HG03457 (cell line): ENCODE measurements around the gene MSANTD4.
"Not testable (repeated sequence)": the region's sequence is repeated elsewhere in the genome, so short reads cannot be mapped to it uniquely, and the experiment has no call there.

ENCODE experiments used
- ATAC-seq: cut with Tn5 transposase; IDR thresholded peaks from one replicate; pipeline ENCODE4 v1.9.1; 2021; ENCODE audit warnings: moderate number of reproducible peaks; ENCODE audit not compliant: unreplicated experiment

The MSANTD4 gene

GRCh38 chr11:106021967-106022794 lies at the start of gene MSANTD4:
Gene MSANTD4, minus strand, starts transcription at chr11:106022240. Its CDS starts 11,323 bp downstream, at chr11:106010917.
- ATAC-seq: peak; percentile 99

DNA sequence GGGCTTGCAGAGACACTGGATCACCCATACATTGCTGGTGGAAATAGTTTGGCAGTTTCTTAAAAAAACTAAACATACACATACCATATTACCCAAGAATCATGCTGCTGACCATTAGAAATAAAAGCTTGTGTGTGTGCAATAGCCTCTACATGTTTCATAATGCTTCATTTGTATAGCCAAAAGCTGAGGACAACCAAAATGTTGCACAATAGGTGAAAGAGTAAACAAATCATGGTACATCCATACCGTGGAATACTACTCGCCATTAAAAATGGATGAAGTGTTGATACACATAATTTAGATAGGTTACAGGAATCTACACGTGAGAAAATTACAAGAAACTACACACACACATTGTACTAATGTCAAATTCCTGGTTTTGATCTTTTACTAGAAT lies 48.6 kb upstream of the MSANTD4 start:
- no peak for ATAC-seq

GRCh38 chr11:106063009-106063408 lies 41.0 kb upstream of the MSANTD4 start:
- no peak for ATAC-seq

GRCh38 chr11:106061954-106062949 lies 40.2 kb upstream of the MSANTD4 start:
- no peak for ATAC-seq

GRCh38 chr11:106061249-106061784 lies 39.3 kb upstream of the MSANTD4 start:
- no peak for ATAC-seq

DNA sequence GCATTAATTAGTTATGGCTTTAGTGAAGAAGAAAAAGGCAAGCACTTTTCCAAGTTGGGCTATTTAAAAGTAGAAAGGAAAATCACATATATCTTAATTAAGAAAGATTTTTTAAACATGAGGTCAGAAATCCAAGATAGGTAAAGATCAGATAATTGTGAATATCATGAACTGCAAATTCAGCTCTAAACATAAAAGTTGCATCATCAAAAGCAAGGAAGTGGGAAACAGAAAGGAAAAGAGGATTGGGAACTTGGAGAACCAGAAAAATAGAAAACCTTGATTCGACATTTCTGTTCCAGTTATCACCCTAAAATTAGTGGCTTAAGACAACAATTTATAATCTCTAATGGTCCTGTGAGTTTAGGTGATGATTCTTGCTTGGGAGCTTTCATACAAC lies 37.6 kb upstream of the MSANTD4 start:
- ATAC-seq: no peak

GRCh38 chr11:106058377-106058776 lies 36.3 kb upstream of the MSANTD4 start:
- not testable (repeated sequence) for ATAC-seq

DNA sequence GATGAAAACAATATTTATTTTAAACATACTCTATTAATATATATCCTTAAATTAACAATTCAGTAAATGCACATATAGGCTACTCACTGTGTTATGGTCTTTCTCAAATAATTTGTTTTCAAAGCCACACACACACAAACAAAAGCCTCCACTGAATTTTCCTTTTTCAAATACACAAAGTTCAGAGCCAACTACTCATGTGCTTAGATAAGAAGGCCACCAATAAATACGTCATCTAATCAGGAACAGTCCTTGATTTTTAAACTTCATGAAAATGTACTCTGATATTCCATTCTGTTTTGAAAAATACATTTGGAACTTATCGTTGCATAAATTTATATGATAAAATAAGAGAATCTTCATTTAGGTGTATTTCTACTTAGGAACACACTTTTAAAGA lies 29.1 kb upstream of the MSANTD4 start:
- ATAC-seq: no peak

GRCh38 chr11:106049727-106050476 lies 27.9 kb upstream of the MSANTD4 start:
- no peak for ATAC-seq

- no peak for ATAC-seq
Measured at GRCh38 chr11:106047631-106048030, 25.6 kb upstream of the MSANTD4 start.

- no peak for ATAC-seq
Measured at GRCh38 chr11:106043540-106043939, 21.5 kb upstream of the MSANTD4 start.

- no peak for ATAC-seq
Measured at GRCh38 chr11:106032861-106033260, 10.8 kb upstream of the MSANTD4 start.

DNA sequence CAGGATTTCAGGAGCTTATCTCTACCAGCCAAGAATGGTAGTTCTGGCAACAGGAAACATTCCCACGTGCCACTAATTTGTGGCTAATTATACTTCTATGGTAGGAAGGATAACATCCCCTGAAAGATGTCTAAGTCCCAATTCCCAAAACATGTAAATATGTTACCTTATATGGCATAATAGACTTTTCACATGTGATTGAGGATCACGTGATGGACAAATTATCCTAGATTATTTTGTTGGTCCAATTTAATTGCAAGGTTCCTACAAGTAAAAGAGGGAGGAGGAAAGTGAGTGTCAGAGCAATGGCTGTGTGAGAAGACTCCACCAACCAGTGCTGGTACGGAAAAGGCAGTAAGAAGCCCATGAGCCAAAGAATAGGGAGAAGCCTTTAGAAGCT lies 9.9 kb upstream of the MSANTD4 start:
- no peak for ATAC-seq

DNA sequence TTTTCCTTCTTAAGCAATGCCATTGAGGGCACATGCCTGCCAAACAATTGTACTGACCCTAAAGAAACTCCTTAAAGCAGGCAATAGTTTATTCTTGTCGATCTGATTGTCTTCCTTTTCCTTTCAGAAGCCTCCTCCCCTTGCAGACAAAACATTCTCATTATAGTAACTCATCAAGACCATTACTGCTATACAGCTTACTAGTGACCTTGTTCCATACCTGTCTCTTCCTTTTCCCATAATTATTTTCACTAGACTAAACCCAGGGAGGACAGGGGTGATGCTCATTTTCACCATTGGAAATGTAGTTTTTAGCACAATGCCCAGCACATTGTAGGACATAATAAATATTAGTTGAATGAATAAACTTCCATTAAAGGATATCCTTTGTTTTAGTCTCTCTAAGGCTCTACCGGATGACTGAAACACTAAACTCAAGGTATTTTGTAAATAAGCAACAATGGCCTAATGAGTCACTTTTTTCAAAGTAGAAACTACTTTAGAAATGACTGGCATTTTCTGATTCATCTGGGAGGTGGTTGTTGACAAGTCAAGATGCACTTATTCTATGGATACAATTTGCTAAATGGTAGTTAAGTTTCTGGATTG lies 9.3 kb upstream of the MSANTD4 start:
- ATAC-seq: no peak

GRCh38 chr11:106030609-106031008 lies 8.6 kb upstream of the MSANTD4 start:
- ATAC-seq: no peak

- no peak for ATAC-seq
Measured at GRCh38 chr11:106022795-106023275, 795 bp upstream of the MSANTD4 start.

DNA sequence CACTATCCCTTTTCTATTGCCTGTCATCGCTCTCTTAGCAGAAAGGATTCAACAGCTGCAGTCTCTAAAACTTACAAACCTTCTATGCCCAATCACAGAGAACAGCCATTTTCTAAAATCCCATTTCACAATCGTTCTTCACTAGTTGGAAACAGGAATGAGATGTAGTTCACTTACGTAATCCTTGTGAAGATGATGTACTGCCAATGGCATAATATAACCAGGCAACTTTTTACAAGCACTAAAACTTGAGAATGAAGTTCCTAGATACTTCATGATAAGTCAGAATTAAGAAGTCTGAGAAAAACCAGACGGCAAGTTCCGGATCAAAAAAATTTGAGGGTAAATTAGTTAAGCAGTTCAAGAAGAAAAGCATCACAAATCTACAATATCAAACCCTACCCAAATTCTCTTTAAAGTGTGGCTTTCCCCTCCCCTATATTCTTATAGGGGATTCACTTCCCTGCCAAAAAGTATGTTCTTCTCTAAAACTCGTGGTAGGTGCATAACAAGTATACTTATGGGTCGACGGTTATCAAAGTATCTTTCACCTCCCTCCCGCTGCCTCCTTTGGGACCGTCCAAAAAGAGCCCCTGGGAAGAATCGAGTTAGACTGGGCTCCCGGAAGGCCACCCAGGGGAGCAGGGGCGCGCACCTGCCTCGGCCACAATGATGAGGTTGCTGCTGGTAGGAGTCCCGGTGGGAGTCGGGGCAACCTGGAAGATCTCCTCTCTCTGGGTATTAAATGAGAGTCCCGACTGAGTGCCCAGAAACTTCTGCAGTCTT lies 666 bp downstream of the MSANTD4 start:
- ATAC-seq: peak; percentile 1

- no peak for ATAC-seq
Measured at GRCh38 chr11:106017093-106017492, 4.9 kb downstream of the MSANTD4 start.

DNA sequence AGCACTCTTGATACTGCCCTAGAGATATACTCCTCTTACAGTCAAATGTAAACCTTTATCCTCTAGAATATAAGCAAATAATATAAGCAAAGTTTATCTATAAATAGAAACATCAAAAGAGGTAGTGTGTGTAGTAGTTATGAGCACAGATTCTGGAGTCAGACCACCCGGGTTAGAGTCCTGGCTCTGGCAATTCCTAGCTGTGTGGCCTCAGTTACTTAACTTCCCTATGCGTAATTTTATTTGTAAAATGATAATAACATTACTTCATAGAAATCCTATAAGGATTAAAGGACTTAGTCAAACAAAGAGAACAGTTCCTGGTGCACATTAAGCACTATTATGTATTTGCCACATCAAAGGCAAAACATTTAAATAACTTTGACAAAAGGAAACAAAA lies 7.0 kb downstream of the MSANTD4 start:
- no peak for ATAC-seq
